Neural cell (in vitro differentiated cells): ENCODE results near the gene OR6X1. TPM values are rescaled to one million over a fixed set of nuclear protein-coding genes. Genes with fewer than 3 reads are reported as not detected.

Experiments used
- polyA plus RNA-seq: library from polyadenylated mRNA; depleted of rRNA; stranded (reverse); fragments of >200 nt; gene quantifications from 2 replicates; pipeline ENCODE4 v1.2.3, GENCODE V29; 2014
- small RNA-seq, 3 experiments: library from RNA; depleted of rRNA; stranded (forward); fragments of <200 nt; gene quantifications; one replicate each; pipeline ENCODE3, GENCODE V24; 2012

OR6X1 gene
- polyA plus RNA-seq, 1 donor from 2014 or later, result not detected

Small RNA genes within 50 kb of the gene (small RNA-seq; reads per million reads assigned to genes)
- gene RNU1-21P, result 0.16 to 10.1 (median 0.26) reads per million in 3 experiments

Other genes starting within 250 kb of the OR6X1 start
- gene SCN3B, start 99.9 kb downstream of the OR6X1 start, polyA plus RNA-seq, result 42.1 and 46.3 TPM in 2 replicates
- 24.6 and 30.4 TPM in 2 replicates for gene ZNF202, start 12.9 kb downstream of the OR6X1 start, polyA plus RNA-seq
- not detected in 2 replicates for gene OR6M1, start 51.8 kb upstream of the OR6X1 start, polyA plus RNA-seq
- gene TMEM225, start 131.2 kb upstream of the OR6X1 start, polyA plus RNA-seq, result not detected in 2 replicates
- not detected in 2 replicates for gene OR8D4, start 147.6 kb upstream of the OR6X1 start, polyA plus RNA-seq
- gene OR4D5, start 185.1 kb upstream of the OR6X1 start, polyA plus RNA-seq, result not detected in 2 replicates
- gene OR6T1, start 189.3 kb upstream of the OR6X1 start, polyA plus RNA-seq, result not detected in 2 replicates
- not detected in 2 replicates for gene OR10S1, start 223.3 kb upstream of the OR6X1 start, polyA plus RNA-seq
- not detected in 2 replicates for gene OR10G6, start 240.6 kb upstream of the OR6X1 start, polyA plus RNA-seq